GM18511 (cell line): ENCODE results near the gene TTLL12.

ENCODE experiments used
- ATAC-seq: cut with Tn5 transposase; IDR thresholded peaks from one replicate; pipeline ENCODE4 v1.9.1; 2021; ENCODE audit warnings: mild to moderate bottlenecking, moderate library complexity; ENCODE audit not compliant: unreplicated experiment

TTLL12 gene

DNA sequence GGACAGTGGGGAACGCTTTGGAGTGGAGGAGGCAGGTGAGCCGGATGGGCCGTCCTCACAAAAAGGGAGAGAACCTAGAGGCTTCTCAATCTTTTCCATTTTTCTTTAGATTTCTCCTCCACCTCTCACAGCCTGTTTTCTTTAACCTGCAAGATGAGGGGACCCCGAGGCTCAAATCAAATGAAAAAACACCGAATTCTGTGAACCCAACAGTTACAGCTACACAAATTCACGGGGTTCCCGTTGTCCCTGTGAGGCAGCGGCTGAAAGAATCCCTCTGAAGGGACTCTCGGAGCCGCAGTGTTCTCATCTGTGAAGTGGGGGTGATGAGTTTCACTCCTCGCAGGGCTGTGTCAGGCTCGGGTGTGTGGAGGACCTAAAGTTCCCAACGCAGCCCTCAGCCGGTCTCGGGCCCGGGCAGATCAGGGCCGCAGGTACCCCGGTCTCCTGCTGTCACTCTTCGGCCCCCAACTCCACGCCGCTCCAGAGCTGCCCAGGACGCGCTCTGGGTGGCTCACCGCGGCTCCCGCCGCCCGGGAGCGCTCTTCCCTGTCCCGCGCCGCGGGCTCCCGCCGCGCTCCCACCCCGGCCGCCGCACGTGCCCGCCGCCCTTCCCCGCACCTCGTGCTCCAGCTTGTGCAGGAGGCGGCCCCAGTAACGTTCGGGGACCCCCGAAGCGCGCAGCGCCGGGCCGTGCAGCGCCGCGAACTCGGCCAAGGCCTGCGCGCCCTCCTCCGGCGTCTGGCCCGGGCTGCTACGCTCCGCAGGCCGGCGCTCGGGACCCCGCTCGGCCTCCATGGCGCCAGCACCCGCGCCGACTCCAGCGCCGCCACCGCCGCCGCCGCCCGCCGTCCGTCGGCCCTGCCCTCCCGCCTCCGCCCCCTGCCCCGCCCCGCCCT is at the start of gene TTLL12:
Gene TTLL12, minus strand, starts transcription at position 863 of the 899 bp plus-strand sequence. Its CDS starts 65 bp downstream, at position 798.
- peak; percentile 53 for ATAC-seq

GRCh38 chr22:43235445-43236409 is 48.8 kb upstream of the TTLL12 start:
- no peak for ATAC-seq

DNA sequence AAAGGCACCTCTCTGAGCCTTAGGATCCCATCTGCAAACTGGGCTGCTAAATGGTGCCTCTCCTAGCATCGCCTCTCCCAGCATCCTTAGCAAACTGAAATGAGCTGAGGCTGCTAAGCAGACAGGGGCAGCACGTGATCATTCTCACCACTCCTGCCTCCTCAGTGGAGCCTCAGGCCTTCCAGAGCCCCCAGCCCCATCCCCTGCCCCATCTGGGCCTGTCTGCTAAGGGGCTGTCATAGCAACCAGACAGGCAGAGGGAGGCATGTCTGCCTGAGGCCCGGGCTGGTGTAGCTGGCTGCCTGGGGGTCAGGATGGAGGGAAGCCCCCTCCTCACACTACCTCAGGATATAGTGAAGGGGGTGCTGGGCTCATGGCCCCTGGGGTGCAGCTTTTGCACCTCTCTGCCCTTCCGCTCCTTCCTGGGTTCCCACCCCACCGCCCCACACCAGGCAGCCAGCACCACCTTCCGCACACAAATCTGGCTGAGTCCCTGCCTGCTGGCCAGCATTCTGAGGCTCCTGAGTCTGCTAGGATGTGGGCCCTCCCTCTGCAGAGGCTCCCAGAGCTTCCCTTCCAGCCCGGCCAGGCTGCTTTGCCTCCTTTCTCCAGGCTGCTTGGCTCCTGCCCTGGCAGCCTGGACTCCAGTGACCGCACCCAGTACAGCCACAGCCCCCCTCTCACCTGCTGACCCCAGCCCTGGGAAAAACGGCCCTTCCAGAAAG is 47.5 kb upstream of the TTLL12 start:
- no peak for ATAC-seq

DNA sequence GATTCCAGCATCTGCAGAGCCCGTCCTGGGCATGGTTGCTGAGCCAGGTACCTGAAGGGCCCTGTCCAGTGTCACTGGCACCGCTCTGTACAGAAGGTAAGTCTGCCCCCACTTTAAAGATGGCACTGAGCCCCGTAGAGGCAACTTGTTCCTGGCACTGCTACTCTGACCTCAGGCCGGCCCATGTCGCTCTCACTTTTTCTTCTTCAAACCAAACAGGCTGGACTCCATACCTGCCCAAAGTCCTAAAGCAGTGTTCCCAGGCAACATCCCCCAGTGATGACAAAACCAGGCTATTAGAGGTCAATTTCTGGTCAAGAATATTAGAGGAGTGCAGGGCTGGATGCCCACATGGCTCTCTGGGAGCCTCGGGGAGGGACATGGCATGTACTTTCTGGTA is 46.6 kb upstream of the TTLL12 start:
- ATAC-seq = no peak

- ATAC-seq = no peak
Measured at GRCh38 chr22:43232445-43232844, 45.5 kb upstream of the TTLL12 start.

DNA sequence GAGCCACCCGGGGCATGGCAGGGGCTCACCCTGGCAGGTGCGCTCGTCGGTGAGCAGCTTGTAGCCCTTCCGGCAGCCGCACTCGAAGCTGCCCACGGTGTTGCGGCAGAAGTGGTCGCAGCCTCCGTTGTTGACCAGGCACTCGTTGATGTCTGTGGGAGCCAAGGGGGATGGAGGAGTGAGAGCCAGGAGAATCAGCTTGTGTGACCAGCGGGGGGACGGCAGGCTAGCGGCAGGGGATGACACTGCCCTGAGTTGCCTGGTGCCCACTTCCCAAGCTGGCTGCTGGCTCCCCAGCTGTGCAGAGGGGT is 44.7 kb upstream of the TTLL12 start:
- ATAC-seq = no peak

GRCh38 chr22:43230971-43231723 is 44.2 kb upstream of the TTLL12 start:
- no peak for ATAC-seq

DNA sequence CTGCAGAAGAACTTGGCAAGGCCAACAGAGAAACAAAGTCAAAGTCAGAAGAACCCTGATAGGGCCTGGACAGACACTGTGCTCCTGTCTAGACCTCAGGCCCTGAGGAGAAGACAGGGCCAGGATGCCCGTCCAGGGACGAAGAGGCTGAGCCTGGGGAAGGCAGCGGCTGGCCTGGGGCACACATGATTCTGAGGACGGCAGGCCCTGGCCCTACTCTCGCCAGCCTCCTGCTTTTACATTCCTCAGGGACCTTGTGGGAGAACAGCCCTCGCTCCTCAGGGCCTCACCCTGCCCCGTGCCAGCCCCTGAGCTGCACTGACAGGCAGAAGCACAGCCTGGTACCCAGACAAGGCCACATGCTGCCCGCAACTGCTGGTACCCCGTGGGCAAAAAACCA is 43.6 kb upstream of the TTLL12 start:
- no peak for ATAC-seq

DNA sequence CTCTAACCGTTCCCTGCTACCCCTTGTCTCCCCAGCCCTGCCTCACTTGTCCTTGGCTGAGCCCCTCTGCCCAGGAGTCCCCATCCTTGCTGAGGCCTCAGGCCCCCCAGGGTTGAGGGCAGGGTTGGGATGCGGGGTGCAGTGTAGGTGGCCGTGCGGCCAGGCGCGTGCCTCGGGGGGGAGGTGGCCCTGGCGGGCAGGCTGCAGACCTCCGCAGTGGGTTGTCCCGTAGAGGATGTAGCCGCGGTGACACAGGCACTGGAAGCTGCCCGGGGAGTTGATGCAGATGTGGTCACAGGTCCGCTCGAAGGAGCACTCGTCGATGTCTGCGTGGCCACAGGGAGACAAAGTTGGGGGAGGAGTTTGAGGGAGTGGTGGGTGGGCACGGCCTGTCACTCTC is 41.9 kb upstream of the TTLL12 start:
- ATAC-seq = no peak

- ATAC-seq = no peak
Measured at GRCh38 chr22:43228330-43228729, 41.4 kb upstream of the TTLL12 start.

GRCh38 chr22:43227239-43227630 is 40.3 kb upstream of the TTLL12 start:
- ATAC-seq = no peak

DNA sequence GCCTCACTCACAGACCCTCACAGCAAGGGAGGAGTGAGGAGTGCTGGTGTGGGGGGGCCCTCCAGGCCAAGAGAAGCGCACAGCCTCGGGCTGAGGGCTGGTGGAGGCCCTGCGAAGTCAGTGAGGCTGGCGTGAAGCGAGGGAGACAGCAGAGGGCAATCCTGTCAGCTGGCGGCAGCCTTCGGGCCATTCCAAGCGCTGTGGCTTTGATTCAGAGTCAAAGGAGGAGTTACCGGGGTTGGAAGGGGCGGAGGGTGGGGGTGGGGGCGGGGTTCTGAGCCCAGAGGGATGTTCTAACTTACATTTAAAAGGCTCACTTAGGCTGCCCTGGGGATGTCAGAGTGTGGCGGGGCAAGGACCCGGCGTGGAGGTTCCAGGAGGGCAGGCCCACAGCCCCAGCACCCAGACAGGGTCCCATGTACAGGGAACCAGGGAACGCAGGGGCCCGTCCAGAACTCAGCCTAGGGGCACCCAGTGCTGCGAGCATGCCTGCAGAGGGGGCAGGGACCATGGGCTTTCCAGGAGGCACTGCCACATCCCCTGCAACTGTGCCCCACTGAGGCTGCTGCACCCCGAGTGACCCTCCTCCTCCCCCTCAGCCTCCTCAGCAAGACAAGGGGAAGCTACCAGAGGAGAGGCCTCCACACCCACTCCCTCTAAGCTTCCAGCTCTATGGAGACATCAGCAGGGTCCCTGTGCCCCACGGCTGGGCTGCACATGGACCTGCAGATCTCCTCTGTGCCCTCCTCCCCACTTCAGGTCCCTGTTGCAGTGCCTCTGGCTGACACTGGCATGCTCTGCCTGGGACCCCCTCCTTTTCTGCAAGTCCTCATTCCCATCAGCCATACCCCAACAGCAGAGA is 39.7 kb upstream of the TTLL12 start:
- ATAC-seq = no peak

- ATAC-seq = no peak
Measured at GRCh38 chr22:43225609-43226008, 38.7 kb upstream of the TTLL12 start.

GRCh38 chr22:43222987-43223386 is 36.1 kb upstream of the TTLL12 start:
- no peak for ATAC-seq

DNA sequence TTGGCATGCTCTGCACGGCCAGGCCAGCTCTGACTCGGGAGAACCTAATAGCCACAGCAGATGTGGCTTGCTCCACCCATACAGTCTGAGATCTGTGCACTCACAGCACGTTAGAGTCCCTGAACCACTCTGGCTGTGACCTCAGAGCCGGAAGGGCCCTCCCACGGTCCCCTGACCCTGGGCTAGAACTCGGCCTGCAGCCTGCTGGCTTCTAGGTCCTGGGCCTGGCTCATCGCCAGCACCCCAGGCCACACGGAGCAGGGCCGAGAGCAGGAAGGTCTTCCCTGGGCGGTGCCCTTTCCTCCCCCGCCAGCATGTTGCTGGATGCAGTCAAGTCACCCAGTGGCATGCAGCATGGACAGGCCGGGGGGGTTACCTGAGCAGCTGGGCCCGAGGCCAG is 35.3 kb upstream of the TTLL12 start:
- ATAC-seq = no peak

- no peak for ATAC-seq
Measured at GRCh38 chr22:43220625-43221380, 33.9 kb upstream of the TTLL12 start.

GRCh38 chr22:43218786-43219185 is 31.9 kb upstream of the TTLL12 start:
- no peak for ATAC-seq

- ATAC-seq = no peak
Measured at GRCh38 chr22:43217285-43218030, 30.5 kb upstream of the TTLL12 start.
